DND-41 (cell line): Measurements from ENCODE around the gene OR14C36.

Experiments used
- CTCF ChIP-seq: IDR thresholded peaks from 2 replicates; pipeline ENCODE4 v1.5.1; 2012; ENCODE audit warnings: borderline replicate concordance, low read length, moderate library complexity, mild to moderate bottlenecking; ENCODE audit not compliant: poor library complexity, severe bottlenecking; ENCODE audit errors: extremely low read depth
- EZH2 ChIP-seq: IDR thresholded peaks from 3 replicates; pipeline ENCODE4 v1.6.1; 2012; ENCODE audit warnings: borderline replicate concordance, low read depth, mild to moderate bottlenecking, moderate library complexity, low read length, inconsistent platforms; ENCODE audit not compliant: severe bottlenecking

DNA sequence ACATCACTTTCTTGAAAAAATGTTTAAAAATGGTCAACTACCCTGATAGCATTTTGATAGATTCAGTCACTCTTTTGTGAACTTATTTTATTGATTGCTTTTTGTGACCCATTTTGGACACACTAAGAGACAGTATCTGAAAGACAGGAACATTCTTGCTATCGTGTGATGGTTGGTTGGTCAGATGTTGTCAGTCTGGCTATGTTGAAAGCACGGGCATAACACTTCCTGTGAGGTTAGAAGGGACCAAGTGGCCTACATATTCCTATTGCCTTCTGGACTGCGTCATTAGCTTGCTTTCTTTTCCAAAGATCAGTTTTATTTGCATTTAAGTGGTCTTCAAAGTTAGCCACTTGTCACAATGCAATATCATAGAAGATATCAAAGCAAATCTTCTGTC is 28.3 kb downstream of the OR14C36 start:
- no peak for TF ChIP-seq CTCF
- TF ChIP-seq EZH2, result no peak
